GM19438 (cell line): ENCODE data around the gene ASCC2.
"Not testable (repeated sequence)": the region's sequence is repeated elsewhere in the genome, so short reads cannot be mapped to it uniquely, and the experiment has no call there.

Source experiments
- ATAC-seq: cut with Tn5 transposase; IDR thresholded peaks from one replicate; pipeline ENCODE4 v1.9.1; 2021; ENCODE audit warnings: low read depth; ENCODE audit not compliant: unreplicated experiment

ASCC2 gene

DNA sequence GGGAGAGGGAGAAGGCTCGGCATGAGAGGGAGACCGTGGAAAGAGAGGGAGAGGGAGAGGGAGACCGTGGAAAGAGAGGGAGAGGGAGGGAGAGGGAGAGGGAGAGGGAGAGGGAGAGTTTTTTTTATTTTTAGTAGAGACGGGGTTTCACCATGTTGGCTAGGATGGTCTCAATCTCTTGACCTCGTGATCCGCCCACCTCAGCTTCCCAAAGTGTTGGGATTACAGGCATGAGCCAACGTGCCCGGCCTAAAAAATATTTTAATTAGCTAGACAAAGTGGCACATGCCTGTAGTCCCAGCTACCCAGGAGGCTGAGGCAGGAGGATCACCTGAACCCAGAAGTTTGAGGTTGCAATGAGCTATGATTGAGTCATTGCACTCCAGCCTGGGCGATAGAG lies 21.0 kb upstream of the ASCC2 start:
- not testable (repeated sequence) for ATAC-seq

DNA sequence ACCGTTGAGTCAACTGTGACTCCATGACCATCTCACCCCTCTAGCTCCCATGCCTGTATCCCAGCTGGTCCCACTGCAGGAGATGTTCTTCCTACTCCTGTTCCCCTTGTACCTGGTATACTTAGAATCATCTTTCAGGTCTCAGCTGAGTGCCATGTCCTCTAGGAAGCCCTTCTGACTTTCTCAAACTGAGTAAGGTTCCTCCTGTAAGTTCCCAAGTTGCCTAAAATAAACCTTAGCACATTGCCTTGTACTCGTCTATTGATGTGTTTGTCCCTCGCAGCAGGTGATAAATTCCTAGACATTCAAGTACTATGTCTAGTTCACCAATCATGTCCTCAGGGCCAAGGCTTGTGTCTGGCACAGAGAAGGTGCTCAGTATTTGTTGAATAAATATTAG lies 18.4 kb upstream of the ASCC2 start:
- ATAC-seq, result no peak

DNA sequence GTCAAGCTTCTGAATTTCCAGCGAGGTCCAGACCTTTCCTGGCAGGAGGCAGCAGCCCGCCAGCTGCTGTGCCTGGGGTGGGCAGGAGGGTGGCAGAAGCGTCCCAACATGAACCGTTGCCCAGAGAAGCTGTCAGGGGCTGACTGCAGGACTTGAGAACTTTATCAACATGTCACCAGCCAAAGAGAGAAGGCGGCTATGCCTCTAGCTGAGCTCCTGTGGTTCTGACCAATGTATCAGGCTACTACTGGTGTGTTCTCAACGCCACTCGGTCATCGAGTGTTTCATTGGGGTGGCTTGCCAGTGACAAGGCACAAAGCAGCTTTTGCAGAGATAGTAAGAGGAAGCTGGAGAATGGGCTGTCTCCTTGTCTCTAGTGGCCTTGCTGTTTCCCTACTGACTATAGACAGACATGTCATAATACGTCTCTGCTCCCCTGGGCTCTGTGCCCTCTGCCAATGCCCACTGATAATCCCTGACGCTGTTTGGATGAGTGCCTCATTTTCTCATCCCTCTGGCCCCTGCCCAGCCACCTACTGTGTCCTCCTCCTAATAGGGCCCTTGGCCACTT lies 17.6 kb upstream of the ASCC2 start:
- ATAC-seq, result no peak

DNA sequence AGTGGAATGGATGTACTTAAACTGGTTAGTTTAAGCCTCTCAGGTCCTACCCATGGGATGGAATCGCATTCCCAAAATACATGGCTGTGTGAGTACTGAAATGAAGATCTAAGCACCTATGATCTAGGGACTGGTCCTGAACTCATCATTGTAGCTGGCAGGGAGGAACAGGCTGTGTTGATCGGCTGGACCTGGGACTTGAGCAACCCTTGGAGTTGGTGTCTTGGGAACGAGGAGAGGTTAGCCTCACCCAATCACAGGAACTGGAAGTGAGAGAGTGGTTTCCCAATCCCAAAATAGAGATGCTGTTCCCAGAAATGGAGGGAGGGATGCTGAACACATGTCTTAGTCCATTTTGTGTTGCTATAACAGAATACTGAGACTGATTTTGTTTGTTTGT lies 16.4 kb upstream of the ASCC2 start:
- no peak for ATAC-seq

DNA sequence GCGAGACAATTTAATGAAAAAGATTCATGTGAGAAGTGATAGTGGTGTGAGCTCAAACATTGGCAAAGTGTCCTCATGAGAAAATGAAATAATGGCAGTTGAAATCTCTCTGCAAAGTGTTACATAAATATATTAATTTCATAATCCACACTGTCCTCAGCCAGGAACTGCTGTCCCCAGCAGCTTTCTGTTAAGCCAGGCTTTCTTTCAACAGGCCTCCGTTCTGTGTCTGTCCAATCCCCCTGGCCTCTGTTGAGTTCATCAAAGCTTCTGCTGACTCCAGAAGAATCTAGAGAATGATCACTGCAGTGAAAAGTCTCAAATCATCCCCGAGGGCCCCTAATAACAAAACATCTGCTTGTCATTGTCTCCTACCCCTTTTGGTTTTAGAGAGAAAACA lies 10.0 kb upstream of the ASCC2 start:
- no peak for ATAC-seq

DNA sequence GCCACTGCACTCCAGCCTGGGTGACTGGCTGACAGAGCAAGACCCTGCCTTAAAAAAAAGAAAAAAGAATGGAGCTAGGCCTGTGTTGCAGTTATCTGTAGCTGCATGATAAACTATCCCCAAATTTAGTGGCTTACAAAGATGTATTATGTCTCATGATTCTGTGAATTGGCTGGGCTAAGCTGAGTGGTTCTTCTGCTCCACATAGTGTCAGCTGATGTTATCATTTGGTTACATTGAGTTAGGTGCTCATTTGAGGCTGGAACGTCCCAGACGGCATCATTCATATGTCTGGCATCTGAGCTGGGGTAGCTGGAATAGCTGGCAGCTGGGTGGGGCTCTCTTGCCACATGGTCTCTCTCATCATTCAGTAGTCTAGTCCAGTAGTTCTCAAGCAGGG lies 8.2 kb upstream of the ASCC2 start:
- no peak for ATAC-seq

DNA sequence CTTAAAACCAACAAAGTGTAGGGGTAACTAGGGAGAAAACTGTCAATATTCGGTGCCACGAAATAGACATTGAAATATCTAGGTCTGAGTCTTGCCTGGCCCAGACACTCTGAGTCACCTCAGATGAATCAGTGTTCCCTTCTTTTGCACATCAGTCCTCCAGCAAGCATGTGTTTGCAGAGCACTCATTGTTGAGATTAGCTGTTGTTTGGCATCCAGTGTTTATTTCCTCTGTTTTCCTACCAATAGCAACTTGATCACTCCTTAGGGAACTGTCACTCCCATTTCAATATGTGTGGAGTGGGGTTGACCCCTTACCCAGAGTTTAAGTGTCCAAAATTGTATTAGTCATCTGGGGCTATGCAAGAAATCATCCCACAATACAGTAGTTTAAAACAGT lies 4.7 kb upstream of the ASCC2 start:
- ATAC-seq, result no peak

DNA sequence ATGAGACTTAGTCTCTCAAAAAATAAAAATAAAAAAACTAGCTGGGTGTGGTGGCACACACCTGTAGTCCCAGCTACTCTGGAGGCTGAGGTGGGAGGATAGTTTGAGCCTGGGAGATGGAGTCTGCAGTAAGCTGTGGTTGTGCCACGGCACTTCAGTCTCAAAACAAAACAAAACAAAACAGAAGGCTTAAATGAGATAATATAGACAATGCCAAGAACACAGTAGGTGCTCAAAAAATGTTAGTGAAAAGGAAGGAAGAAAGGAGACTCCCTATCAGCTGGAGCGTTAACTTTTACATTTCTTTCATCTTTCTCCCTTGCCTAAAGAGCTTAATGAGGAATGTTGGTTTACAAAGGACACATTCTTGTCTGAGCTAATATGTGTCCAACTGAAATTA lies 4.1 kb upstream of the ASCC2 start:
- ATAC-seq, result no peak

DNA sequence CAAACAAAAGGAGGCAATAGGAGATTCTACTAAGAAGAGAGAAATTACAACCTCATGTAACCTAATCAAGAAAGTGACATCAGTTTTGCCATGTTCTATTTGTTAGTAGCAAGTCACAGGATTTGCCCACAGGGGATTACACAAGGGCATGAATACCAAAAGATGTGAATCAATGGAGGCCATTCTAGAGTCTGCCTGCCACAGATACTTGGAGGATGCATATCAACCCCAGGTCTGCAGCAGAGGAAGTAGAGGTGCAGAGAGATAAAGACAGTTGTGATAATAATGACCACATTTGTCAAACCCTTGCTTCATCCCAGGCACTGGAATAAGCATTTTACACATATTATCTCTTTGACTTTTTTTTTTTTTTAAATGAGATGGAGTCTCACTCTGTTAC lies 2.4 kb upstream of the ASCC2 start:
- no peak for ATAC-seq

DNA sequence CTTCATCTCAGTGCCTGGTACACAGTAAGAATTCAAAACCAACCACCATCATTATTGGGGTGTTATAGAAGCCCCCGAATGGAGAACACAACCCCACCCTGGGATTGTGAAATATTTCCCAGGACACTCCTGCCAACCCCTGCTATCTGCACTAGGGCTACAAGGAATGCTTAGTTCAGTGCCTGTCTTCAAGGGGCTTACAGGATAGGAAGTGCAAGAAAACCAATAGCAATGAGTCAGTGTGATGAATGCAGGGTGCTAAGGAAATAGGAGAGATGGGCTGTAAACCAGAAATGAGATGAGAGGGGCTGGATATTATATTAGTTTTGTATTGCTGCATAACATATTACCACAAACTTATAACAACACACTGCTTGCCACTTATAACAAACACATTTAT lies 965 bp upstream of the ASCC2 start:
- ATAC-seq, result no peak

DNA sequence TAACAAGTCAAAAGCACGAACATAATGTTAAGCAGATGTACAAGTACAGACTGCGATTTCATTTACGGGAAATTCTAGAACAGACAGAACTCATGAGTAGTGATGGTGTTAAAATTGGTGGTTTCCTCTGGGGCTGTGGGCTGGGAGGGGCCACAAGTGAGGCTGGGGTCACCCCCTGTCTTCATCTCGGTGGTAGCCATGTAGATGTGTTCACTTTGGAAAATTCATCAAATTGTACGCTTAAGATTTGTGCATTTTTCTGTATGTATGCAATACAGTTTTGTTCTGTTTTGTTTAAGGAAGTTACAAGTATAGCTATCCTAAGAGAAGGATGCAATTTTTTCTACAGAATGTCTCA lies 504 bp upstream of the ASCC2 start:
- no peak for ATAC-seq

DNA sequence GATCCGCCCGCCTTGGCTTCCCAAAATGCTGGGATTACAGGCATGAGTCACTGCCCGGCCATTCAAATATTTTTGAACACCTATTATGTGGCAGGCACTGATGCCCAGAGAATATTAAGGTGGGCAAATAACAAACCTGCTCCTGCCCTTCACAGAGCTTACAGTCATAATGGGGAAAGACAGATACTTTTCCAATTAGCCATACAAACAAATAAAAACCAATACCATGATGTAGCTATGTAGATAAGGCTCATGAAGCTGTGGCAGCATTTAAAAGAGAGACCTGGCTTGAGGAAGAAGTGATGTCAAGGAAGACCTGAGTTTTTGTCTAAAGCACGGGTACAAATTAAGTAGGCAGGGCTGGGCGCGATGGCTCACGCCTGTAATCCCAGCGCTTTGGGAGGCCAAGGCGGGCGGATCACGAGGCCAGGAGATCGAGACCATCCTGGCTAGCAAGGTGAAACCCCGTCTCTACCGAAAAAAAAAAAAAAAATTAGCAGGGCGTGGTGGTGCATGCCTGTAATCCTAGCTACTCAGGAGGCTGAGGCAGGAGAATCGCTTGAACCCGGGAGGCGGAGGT lies 1.2 kb downstream of the ASCC2 start:
- ATAC-seq, result not testable (repeated sequence)

DNA sequence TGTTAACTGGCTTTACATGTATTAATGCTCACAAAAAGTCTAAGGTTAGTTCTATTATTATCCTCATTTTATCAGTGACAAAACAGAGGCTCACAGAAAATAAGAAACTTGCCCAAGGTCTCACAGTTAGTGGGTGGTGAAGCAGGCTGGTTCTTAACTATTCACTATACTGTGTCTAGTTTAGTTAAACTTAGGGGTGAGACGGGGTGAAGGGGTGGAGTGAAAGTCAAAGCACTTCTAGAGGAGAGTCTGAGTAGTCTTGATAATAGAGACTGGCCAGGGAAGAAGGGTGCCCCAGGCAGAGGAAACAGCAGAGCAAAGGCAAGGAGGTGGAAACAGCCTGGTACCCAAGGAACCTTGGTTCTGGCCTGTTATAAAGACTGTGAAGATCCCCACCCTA lies 4.0 kb downstream of the ASCC2 start:
- ATAC-seq, result no peak

DNA sequence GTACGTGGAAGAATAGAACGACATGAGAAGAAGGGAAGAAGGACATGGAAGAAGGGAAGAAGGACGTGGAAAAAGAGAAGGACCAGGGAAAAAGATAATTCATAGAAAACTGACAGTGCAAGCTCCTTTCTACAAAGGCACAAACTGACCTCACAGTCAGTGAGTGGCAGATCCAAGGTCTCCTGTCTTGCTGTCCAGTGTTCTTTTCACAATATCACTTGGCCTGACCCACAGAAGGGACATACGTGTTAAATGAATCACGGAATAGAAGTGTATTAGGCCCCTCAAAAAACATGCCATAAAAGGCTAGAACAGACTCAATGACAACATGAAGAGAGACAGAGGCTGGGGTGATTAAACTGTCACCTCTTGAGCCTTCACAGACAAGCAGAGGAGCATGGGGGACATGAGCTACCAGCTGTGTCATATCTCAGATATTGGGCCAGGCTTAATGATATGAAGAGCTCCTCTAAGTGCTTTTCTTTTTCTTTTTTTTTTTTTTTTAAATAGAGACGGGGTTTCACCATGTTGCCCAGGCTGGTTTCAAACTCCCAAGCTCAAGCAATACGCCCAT lies 4.6 kb downstream of the ASCC2 start:
- ATAC-seq, result no peak

DNA sequence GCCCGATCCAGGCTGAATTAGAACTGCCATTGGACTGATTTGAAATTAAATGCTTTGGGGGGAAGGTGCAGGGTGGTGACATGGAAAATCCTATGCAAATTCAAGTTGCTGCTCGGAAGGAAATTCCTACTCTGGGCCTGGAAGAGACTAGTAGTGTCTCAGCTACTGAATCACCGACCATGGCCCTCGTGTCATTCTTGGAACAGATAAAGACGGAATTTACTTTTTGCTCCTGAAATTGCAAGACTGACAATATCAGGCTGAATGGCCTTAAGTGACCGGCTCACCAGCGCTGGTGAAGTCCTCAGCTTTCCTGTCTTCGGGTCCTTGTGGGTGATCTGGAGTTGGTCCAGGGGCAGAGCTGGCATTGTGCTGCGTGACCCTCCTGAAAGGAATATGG lies 6.1 kb downstream of the ASCC2 start:
- no peak for ATAC-seq

DNA sequence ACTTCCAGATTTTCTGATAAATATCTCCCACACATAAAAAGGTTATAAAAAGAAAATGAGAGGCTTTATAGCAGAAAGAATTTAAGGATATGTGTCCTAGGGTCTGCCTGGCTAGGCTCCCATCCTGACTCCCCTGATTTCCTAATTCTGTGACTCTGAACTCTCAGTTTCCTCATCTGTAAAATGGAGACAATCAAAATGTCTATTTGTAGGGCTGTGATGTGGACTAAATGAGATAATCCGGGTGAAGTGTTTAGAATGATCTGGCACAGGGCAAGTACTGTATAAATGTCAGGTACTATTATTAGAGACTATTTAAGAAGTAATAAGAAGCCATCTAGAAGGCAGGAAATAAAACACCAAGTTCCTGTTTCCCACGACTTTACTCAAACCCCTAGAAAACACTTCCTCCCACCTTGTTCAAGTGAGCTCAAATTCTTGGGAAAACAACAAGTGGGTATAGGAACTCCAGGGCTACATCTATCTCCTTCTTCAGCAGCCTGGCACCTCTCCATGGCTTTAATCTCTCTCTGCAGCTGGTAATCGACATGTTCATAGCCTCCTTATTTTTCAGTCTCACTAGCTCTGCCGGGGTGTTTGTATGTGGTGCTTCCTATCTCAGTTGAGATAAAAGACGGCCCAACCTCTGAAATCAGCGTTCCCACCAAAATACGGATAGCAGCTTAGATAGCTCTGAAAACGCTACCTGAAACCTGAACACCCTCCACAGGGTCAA lies 6.7 kb downstream of the ASCC2 start:
- ATAC-seq, result no peak

DNA sequence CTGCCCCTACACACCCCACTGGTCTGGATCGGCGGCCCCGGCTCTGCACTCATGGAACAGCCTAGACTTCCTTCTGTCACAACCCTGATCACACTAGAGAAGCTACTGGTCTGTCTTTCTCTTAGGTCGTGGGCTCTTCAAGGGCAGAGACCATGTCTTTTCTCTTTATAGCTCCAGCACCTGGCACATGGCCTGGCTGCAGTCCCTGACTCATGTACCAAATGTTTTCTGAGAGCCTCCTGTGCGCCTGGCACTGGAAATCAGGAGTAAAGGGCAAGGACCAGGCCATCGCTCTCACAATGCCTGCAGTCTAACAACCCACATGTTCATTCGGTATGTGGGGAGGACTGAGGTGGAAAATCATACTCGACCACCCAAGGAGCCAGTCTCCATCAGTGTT lies 7.5 kb downstream of the ASCC2 start:
- no peak for ATAC-seq

DNA sequence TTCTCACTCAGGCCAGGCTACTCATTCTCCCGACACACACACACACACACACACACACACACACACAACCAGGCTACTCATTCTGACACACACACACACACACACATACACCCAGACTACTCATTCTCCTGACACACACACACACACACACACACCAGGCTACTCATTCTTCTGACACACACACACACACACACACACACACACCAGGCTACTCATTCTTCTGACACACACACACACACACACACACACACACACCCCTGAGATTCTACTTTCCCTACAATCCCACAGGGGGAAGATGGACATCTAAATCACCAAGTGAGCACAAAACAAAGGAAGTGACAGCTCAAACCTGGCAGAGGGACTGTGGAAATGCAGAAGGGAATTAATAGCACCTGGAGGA lies 10.3 kb downstream of the ASCC2 start:
- ATAC-seq, result not testable (repeated sequence)

DNA sequence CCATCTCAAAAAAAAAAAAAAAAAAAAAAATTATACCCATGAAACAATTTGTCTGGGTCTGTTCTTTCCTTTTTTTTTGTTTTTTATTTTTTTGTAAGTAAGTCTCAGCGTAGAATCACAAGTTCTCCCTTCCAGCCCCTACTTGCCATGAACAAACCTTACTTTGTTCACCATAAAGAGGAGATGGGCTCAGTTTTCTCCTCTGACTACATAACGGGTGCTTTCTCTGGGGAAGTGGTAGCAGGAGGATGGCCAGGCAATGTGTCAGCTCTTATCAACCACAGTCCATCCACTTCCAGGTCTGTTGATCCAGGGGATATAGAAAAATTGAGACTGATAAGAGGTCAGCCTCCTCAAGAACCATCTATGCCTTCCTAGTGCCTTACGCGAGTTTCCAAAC lies 11.0 kb downstream of the ASCC2 start:
- no peak for ATAC-seq

DNA sequence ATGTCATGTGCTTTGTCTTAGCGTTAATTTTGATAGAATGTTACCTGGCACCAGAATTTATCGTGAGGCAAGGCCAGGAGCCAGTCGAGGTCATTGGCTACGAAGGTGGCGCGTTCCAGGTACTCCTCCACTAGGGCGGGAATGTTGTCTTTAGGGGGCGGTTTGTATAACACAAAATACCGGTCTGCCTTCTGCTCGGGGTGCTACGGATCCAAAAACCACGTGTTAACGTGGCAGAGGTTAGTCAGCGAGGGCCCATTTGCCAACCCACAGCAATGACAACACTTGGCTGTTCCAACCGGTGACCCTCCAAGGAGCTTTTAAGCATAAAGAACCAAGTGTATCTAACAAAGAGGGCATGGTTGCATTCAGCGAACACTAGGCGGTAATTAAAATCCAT lies 12.5 kb downstream of the ASCC2 start:
- ATAC-seq, result no peak

DNA sequence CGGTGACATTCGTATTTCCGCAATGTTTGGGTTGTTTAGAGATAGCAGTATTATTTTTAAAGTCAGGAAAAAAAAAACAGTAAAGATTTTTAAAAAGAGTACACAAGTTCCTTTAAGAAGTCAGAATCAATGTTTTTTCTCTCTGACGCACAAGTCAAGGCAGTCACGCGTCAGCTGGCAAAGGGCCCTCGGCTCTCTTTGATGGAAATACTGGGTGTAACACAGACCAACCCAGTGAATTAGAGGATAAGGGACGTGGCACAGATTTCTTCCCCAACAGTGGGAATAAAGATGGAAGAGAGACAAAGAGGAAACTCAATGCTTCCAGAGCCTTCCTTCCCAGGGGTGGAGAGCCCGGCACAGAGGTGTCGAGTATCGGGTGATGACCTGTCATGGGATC lies 13.4 kb downstream of the ASCC2 start:
- ATAC-seq, result no peak
